ENCODE data around the gene PEAK1. TPM values are rescaled to one million over a fixed set of nuclear protein-coding genes. Genes with fewer than 3 reads are reported as not detected.

The PEAK1 gene
- total and polyA plus RNA-seq, 9 of the 15 experiments (the other 6 are each of a cell fraction or from before 2014, with no cell fraction given), result 0.99 to 22.4 (median 10.8) TPM

DNA sequence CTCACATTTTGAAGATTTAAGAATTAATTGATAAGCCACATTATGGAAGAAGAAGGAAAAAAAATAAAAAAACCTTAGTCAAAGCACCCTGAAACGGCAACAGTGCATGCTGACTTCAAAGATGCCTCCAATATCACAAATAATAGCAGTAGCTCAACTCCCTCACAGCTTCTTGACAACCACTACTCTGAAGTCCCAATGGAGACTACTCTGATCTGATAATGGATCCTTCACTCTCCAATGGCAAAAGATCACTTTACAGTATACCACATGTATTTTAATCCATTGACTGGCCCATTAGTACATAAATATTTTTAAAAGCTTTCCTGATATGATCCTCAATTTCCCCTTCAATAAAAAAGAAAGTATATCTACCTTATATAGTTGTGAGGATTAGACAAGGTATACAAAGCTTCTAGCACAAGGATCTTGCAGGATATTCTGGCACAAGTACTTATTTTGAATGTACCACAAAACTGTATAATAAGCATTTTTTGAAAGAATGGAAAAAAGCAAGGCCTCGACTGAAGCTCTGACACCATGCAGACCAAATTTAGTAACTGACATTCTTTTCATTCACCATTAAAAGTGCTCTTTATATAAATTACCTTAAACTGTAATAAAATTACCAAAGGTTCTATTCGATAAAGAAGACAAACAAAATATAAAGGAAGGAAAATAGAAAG is 91.9 kb downstream of the PEAK1 start (continued):
- TF ChIP-seq, protein P1, sequence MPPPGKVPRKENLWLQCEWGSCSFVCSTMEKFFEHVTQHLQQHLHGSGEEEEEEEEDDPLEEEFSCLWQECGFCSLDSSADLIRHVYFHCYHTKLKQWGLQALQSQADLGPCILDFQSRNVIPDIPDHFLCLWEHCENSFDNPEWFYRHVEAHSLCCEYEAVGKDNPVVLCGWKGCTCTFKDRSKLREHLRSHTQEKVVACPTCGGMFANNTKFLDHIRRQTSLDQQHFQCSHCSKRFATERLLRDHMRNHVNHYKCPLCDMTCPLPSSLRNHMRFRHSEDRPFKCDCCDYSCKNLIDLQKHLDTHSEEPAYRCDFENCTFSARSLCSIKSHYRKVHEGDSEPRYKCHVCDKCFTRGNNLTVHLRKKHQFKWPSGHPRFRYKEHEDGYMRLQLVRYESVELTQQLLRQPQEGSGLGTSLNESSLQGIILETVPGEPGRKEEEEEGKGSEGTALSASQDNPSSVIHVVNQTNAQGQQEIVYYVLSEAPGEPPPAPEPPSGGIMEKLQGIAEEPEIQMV (tag; conservative IDR thresholded peaks at IDR 0.05; ENCODE audit: low read depth), result no peak
- TF ChIP-seq POLR2A (conservative IDR thresholded peaks at IDR 0.05) (no peak), PCBP2 (IDR thresholded peaks at IDR 0.05; ENCODE audit: low read depth, low read length, poor library complexity, severe bottlenecking) (no peak), ZKSCAN8 (CRISPR knock-in tag; IDR thresholded peaks at IDR 0.05) (no peak), POLR2H (tag; IDR thresholded peaks at IDR 0.05; ENCODE audit: low read depth) (no peak), ZNF695 (CRISPR knock-in tag; IDR thresholded peaks at IDR 0.05) (no peak), TRIM24 (IDR thresholded peaks at IDR 0.05) (no peak), NCOA4 (IDR thresholded peaks at IDR 0.05; ENCODE audit: partially characterized antibody) (no peak)
- TF ChIP-seq, protein P2, sequence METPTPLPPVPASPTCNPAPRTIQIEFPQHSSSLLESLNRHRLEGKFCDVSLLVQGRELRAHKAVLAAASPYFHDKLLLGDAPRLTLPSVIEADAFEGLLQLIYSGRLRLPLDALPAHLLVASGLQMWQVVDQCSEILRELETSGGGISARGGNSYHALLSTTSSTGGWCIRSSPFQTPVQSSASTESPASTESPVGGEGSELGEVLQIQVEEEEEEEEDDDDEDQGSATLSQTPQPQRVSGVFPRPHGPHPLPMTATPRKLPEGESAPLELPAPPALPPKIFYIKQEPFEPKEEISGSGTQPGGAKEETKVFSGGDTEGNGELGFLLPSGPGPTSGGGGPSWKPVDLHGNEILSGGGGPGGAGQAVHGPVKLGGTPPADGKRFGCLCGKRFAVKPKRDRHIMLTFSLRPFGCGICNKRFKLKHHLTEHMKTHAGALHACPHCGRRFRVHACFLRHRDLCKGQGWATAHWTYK (CRISPR knock-in tag; IDR thresholded peaks at IDR 0.05), result no peak
- TF ChIP-seq, protein P3, sequence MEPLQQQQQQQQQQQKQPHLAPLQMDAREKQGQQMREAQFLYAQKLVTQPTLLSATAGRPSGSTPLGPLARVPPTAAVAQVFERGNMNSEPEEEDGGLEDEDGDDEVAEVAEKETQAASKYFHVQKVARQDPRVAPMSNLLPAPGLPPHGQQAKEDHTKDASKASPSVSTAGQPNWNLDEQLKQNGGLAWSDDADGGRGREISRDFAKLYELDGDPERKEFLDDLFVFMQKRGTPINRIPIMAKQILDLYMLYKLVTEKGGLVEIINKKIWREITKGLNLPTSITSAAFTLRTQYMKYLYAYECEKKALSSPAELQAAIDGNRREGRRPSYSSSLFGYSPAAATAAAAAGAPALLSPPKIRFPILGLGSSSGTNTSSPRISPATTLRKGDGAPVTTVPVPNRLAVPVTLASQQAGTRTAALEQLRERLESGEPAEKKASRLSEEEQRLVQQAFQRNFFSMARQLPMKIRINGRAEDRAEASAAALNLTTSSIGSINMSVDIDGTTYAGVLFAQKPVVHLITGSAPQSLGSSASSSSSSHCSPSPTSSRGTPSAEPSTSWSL (CRISPR knock-in tag; IDR thresholded peaks at IDR 0.05; ENCODE audit: borderline replicate concordance), result no peak
- TF ChIP-seq, protein P4, sequence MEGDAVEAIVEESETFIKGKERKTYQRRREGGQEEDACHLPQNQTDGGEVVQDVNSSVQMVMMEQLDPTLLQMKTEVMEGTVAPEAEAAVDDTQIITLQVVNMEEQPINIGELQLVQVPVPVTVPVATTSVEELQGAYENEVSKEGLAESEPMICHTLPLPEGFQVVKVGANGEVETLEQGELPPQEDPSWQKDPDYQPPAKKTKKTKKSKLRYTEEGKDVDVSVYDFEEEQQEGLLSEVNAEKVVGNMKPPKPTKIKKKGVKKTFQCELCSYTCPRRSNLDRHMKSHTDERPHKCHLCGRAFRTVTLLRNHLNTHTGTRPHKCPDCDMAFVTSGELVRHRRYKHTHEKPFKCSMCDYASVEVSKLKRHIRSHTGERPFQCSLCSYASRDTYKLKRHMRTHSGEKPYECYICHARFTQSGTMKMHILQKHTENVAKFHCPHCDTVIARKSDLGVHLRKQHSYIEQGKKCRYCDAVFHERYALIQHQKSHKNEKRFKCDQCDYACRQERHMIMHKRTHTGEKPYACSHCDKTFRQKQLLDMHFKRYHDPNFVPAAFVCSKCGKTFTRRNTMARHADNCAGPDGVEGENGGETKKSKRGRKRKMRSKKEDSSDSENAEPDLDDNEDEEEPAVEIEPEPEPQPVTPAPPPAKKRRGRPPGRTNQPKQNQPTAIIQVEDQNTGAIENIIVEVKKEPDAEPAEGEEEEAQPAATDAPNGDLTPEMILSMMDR (IDR thresholded peaks at IDR 0.05 in 2 of 3, conservative IDR thresholded peaks at IDR 0.05 in 1 of 3; ENCODE audit: insufficient read depth in 2 of 3, low read depth in 1 of 3, low read length in 3 of 3), result no peak

All from K562 (cell line).